Choroid plexus epithelial cell (primary cell): ENCODE results near the gene POP7.
"Not testable (repeated sequence)": the region's sequence is repeated elsewhere in the genome, so short reads cannot be mapped to it uniquely, and the experiment has no call there.

ENCODE experiments used
- DNase-seq: peaks from one replicate; pipeline ENCODE4 v3.0.0-alpha.2; 2010; ENCODE audit warnings: low read depth
- H3K4me3 ChIP-seq: 2 replicates; pipeline ENCODE4 v1.5.1; 2011; ENCODE audit warnings: low read depth, mild to moderate bottlenecking, control low read depth, low read length, moderate library complexity
- CTCF ChIP-seq: conservative IDR thresholded peaks from 2 replicates; pipeline ENCODE4 v1.5.1; 2011; ENCODE audit warnings: low read depth, mild to moderate bottlenecking, control low read depth, inconsistent platforms, low read length, moderate library complexity

POP7 gene

GRCh38 chr7:100723732-100724275 lies 17.9 kb downstream of the POP7 start:
- TF ChIP-seq CTCF = no peak
- no peak for DNase-seq
- no peak overlapping the region for H3K4me3 ChIP-seq

DNA sequence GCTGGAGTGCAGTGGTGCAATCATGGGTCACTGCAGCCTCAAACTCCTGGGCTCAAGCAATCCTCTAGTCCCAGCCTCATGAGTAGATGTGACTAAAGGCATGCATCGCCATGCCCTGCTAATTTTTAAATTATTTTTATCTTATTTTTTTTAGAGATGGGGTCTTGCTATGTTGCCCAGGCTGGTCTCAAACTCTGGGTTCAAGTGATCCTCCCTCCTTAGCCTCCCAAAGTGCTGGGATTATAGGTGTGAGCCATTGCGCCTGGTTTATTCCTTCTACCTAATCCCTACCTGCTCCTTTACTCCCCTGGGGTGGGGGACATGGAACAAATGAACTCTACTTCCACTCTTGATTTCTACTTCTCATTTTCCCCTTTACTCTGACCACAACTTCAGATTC lies 18.4 kb downstream of the POP7 start:
- DNase-seq, H3K4me3 ChIP-seq: not testable (repeated sequence)

- TF ChIP-seq CTCF = no peak
- peak; percentile 81 for DNase-seq
- H3K4me3 ChIP-seq = no peak overlapping the region
These were observed 21.3 kb downstream of the POP7 start for GRCh38 chr7:100726996-100727761.

GRCh38 chr7:100728196-100728595 lies 22.3 kb downstream of the POP7 start:
- no peak for TF ChIP-seq CTCF
- H3K4me3 ChIP-seq = no peak overlapping the region
- no peak for DNase-seq

- no peak overlapping the region for H3K4me3 ChIP-seq
- DNase-seq = no peak
- TF ChIP-seq CTCF = no peak
These were observed 24.3 kb downstream of the POP7 start for GRCh38 chr7:100730136-100730800.

GRCh38 chr7:100731937-100732636 lies 26.2 kb downstream of the POP7 start:
- H3K4me3 ChIP-seq = no peak overlapping the region
- no peak for DNase-seq
- TF ChIP-seq CTCF = no peak

GRCh38 chr7:100735730-100736129 lies 29.8 kb downstream of the POP7 start:
- TF ChIP-seq CTCF = no peak
- H3K4me3 ChIP-seq = no peak overlapping the region
- DNase-seq = no peak
